GM23338 (cell line): ENCODE results near the gene GCHFR.

Source experiments
- CREB1 ChIP-seq: fragments of 250-450 bp; sonication (Bioruptor Pico); IDR thresholded peaks from 2 replicates; pipeline ENCODE4 v1.5.0; 2020; ENCODE audit warnings: low read depth, mild to moderate bottlenecking, moderate library complexity
- CTCF ChIP-seq, 2 experiments: fragments of 200-600 bp in 1 of 2; sonication (generic) in 1 of 2; conservative IDR thresholded peaks; 2 replicates each; pipeline versions ENCODE4 v1.5.1 to v1.6.1; 2016 to 2017; ENCODE audit warnings: antibody characterized with exemption in 2 of 2, low read depth in 2 of 2, mild to moderate bottlenecking in 2 of 2, moderate library complexity in 1 of 2
- ETS1 ChIP-seq: IDR thresholded peaks from 2 replicates; pipeline ENCODE4 v1.6.1; 2016; ENCODE audit warnings: antibody characterized with exemption
- EZH2 ChIP-seq: fragments of 200-600 bp; sonication (generic); IDR thresholded peaks from one replicate; pipeline ENCODE4 v1.8.0; 2017; ENCODE audit warnings: antibody characterized with exemption, mild to moderate bottlenecking, low read depth; ENCODE audit not compliant: unreplicated experiment
- EZH2phosphoT487 ChIP-seq: fragments of 200-600 bp; sonication (generic); IDR thresholded peaks from one replicate; pipeline ENCODE4 v1.8.1; 2018; ENCODE audit warnings: antibody characterized with exemption; ENCODE audit not compliant: unreplicated experiment
- JUNB ChIP-seq: IDR thresholded peaks from one replicate; pipeline ENCODE4 v1.6.1; 2016; ENCODE audit warnings: antibody characterized with exemption; ENCODE audit not compliant: unreplicated experiment
- NANOG ChIP-seq: IDR thresholded peaks from 2 replicates; pipeline ENCODE4 v1.6.1; 2016; ENCODE audit warnings: antibody characterized with exemption, borderline replicate concordance
- POLR2AphosphoS5 ChIP-seq: IDR thresholded peaks from 2 replicates; pipeline ENCODE4 v1.6.1; 2016; ENCODE audit warnings: antibody characterized with exemption, low read depth
- STAT1 ChIP-seq: IDR thresholded peaks from one replicate; pipeline ENCODE4 v1.6.1; 2016; ENCODE audit warnings: antibody characterized with exemption; ENCODE audit not compliant: unreplicated experiment
- ZNF114 ChIP-seq: fragments of 250-450 bp; sonication (Bioruptor Pico); IDR thresholded peaks from 2 replicates; pipeline ENCODE4 v1.5.0; 2020; ENCODE audit warnings: mild to moderate bottlenecking, moderate library complexity
- ZNF331 ChIP-seq: fragments of 250-450 bp; sonication (Bioruptor Pico); IDR thresholded peaks from 2 replicates; pipeline ENCODE4 v1.5.0; 2020; ENCODE audit warnings: low read depth, mild to moderate bottlenecking, moderate library complexity
- ZNF462 ChIP-seq: fragments of 250-450 bp; sonication (Bioruptor Pico); IDR thresholded peaks from 2 replicates; pipeline ENCODE4 v1.5.0; 2020; ENCODE audit warnings: mild to moderate bottlenecking, moderate library complexity
- TF ChIP-seq, protein P1 (sequence below): IDR thresholded peaks from one replicate; pipeline ENCODE4 v1.6.1; 2018; ENCODE audit warnings: antibody characterized with exemption; ENCODE audit not compliant: unreplicated experiment

DNA sequence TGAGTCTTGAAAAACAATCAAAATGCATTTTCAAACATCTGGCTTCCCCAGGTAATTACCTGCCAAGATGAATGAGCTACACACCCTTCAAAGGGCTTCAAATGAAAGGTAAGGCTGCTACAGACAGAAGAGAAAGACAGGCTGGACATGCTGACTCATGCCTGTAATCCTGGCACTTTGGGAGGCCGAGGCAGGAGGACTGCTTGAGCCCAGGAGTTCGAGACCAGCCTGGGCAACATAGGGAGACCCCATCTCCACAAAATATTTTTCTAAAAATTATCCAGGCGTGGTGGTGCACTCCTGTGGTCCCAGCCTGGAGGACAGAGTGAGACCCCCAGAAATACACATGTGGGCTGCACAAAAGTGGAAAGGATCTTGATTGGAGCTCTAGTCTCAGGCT is 28.5 kb downstream of the GCHFR start:
- TF ChIP-seq JUNB (no peak), CTCF (conservative IDR thresholded peaks at IDR 0.05; ENCODE audit: low read depth in 2 of 2) (no peak), EZH2phosphoT487 (no peak), EZH2 (no peak), POLR2AphosphoS5 (no peak), ZNF331 (CRISPR knock-in tag) (no peak), ETS1 (no peak), ZNF114 (no peak), CREB1 (CRISPR knock-in tag) (no peak), STAT1 (no peak), ZNF462 (CRISPR knock-in tag) (no peak), NANOG (no peak)
- TF ChIP-seq, protein P1, sequence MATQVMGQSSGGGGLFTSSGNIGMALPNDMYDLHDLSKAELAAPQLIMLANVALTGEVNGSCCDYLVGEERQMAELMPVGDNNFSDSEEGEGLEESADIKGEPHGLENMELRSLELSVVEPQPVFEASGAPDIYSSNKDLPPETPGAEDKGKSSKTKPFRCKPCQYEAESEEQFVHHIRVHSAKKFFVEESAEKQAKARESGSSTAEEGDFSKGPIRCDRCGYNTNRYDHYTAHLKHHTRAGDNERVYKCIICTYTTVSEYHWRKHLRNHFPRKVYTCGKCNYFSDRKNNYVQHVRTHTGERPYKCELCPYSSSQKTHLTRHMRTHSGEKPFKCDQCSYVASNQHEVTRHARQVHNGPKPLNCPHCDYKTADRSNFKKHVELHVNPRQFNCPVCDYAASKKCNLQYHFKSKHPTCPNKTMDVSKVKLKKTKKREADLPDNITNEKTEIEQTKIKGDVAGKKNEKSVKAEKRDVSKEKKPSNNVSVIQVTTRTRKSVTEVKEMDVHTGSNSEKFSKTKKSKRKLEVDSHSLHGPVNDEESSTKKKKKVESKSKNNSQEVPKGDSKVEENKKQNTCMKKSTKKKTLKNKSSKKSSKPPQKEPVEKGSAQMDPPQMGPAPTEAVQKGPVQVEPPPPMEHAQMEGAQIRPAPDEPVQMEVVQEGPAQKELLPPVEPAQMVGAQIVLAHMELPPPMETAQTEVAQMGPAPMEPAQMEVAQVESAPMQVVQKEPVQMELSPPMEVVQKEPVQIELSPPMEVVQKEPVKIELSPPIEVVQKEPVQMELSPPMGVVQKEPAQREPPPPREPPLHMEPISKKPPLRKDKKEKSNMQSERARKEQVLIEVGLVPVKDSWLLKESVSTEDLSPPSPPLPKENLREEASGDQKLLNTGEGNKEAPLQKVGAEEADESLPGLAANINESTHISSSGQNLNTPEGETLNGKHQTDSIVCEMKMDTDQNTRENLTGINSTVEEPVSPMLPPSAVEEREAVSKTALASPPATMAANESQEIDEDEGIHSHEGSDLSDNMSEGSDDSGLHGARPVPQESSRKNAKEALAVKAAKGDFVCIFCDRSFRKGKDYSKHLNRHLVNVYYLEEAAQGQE, result no peak
